Liver (tissue), 9 donors: ENCODE data around the gene PCDHA6. TPM values are rescaled to one million over a fixed set of nuclear protein-coding genes. Genes with fewer than 3 reads are reported as not detected.
"Not testable (repeated sequence)": the region's sequence is repeated elsewhere in the genome, so short reads cannot be mapped to it uniquely, and the experiment has no call there.

Source experiments
- DNase-seq: peaks from one replicate; pipeline ENCODE4 v3.0.0-alpha.2; 2017; ENCODE audit warnings: low spot score
- H3K27ac ChIP-seq, 2 donors: one replicate each; pipeline ENCODE4 v1.7.0; 2013; ENCODE audit warnings: inconsistent platforms in 2 of 2, low read length in 2 of 2, control low read depth in 1 of 2, low read depth in 1 of 2, mild to moderate bottlenecking in 1 of 2
- H3K27me3 ChIP-seq, 4 donors: one replicate each; pipeline versions ENCODE4 v1.6.1 to v1.7.0; 2013; ENCODE audit warnings: low read length in 3 of 4, inconsistent platforms in 1 of 4, mild to moderate bottlenecking in 1 of 4, moderate library complexity in 1 of 4; ENCODE audit not compliant: control insufficient read depth in 4 of 4, insufficient read depth in 4 of 4
- H3K36me3 ChIP-seq, 4 donors: one replicate each; pipeline versions ENCODE4 v1.6.1 to v1.7.0; 2013; ENCODE audit warnings: low read length in 3 of 4, mild to moderate bottlenecking in 3 of 4, low read depth in 1 of 4, moderate library complexity in 1 of 4; ENCODE audit not compliant: control insufficient read depth in 4 of 4, insufficient read depth in 3 of 4
- H3K4me1 ChIP-seq, 4 donors: one replicate each; pipeline versions ENCODE4 v1.6.1 to v1.7.0; 2013; ENCODE audit warnings: low read length in 3 of 4, mild to moderate bottlenecking in 3 of 4, moderate library complexity in 1 of 4; ENCODE audit not compliant: control insufficient read depth in 4 of 4, insufficient read depth in 4 of 4
- H3K4me3 ChIP-seq, 3 donors: one replicate each; pipeline versions ENCODE4 v1.6.1 to v1.7.0; 2013; ENCODE audit warnings: low read length in 3 of 3, control low read depth in 1 of 3, low read depth in 1 of 3, mild to moderate bottlenecking in 1 of 3
- H3K9ac ChIP-seq, 2 donors: one replicate each; pipeline ENCODE4 v1.7.0; 2013; ENCODE audit warnings: low read length in 2 of 2, mild to moderate bottlenecking in 2 of 2, moderate library complexity in 2 of 2, control low read depth in 1 of 2, low read depth in 1 of 2
- H3K9me3 ChIP-seq, 4 donors: one replicate each; pipeline versions ENCODE4 v1.6.1 to v1.7.0; 2013; ENCODE audit warnings: low read length in 3 of 4; ENCODE audit not compliant: control insufficient read depth in 4 of 4
- EGR1 ChIP-seq, 2 donors: IDR thresholded peaks; 2 replicates each; pipeline ENCODE4 v1.6.1; 2016 to 2018; ENCODE audit warnings: antibody characterized with exemption in 2 of 2, low read depth in 2 of 2
- GABPA ChIP-seq, 2 donors: IDR thresholded peaks in 1 of 2; conservative IDR thresholded peaks in 1 of 2; 2 replicates each; pipeline ENCODE4 v1.6.1; 2016; ENCODE audit warnings: antibody characterized with exemption in 2 of 2, mild to moderate bottlenecking in 1 of 2, moderate library complexity in 1 of 2
- HNF4G ChIP-seq: IDR thresholded peaks from 2 replicates; pipeline ENCODE4 v1.6.1; 2016; ENCODE audit warnings: antibody characterized with exemption
- JUND ChIP-seq, 2 donors: IDR thresholded peaks; 2 replicates each; pipeline ENCODE4 v1.6.1; 2016; ENCODE audit warnings: antibody characterized with exemption in 2 of 2
- RAD21 ChIP-seq, 2 donors: IDR thresholded peaks; 2 replicates each; pipeline ENCODE4 v1.6.1; 2016; ENCODE audit warnings: antibody characterized with exemption in 2 of 2, mild to moderate bottlenecking in 2 of 2
- SP1 ChIP-seq: IDR thresholded peaks from 2 replicates; pipeline ENCODE4 v1.6.1; 2018; ENCODE audit warnings: antibody characterized with exemption, mild to moderate bottlenecking
- TAF1 ChIP-seq: conservative IDR thresholded peaks from 2 replicates; pipeline ENCODE4 v1.6.1; 2016; ENCODE audit warnings: antibody characterized with exemption, mild to moderate bottlenecking
- YY1 ChIP-seq: IDR thresholded peaks from 2 replicates; pipeline ENCODE4 v1.6.1; 2016; ENCODE audit warnings: antibody characterized with exemption, mild to moderate bottlenecking
- WGBS: extraction: QIAGEN DNeasy Blood & Tissue Kit; methylation state at CpG from one replicate; pipeline ENCODE4 v1.1.7; 2013; 5-methylcytosine and 5-hydroxymethylcytosine counted together
- polyA plus RNA-seq, 2 donors: library from polyadenylated mRNA; stranded (reverse) in 1 of 2; unstranded in 1 of 2; fragments of 200-250 nt in 1 of 2; fragments of >200 nt in 1 of 2; fragmentation: Nextera tagmentation in 1 of 2; extraction: Ambion mirVana in 1 of 2; gene quantifications; one replicate each; pipeline versions ENCODE4 v1.2.1 to v1.2.3, GENCODE V29; 2013 to 2015
- total RNA-seq, 2 donors: library from RNA; depleted of rRNA; stranded (reverse); fragments of >200 nt; gene quantifications; one replicate each; pipeline ENCODE4 v1.2.3, GENCODE V29; 2014
- TF ChIP-seq, protein P1 (sequence below): IDR thresholded peaks from 2 replicates; pipeline ENCODE4 v1.6.1; 2016; ENCODE audit warnings: antibody characterized with exemption
- TF ChIP-seq, protein P2 (sequence below): IDR thresholded peaks from 2 replicates; pipeline ENCODE4 v1.6.1; 2016; ENCODE audit warnings: antibody characterized with exemption
- donor health status: healthy.
- donor health status: healthy.
- donor health status: healthy.
- donor health status: healthy.
- donor health status: healthy.

PCDHA6 gene
- total and polyA plus RNA-seq, 4 donors: 0.02 to 0.08 TPM; not detected in 2

DNA sequence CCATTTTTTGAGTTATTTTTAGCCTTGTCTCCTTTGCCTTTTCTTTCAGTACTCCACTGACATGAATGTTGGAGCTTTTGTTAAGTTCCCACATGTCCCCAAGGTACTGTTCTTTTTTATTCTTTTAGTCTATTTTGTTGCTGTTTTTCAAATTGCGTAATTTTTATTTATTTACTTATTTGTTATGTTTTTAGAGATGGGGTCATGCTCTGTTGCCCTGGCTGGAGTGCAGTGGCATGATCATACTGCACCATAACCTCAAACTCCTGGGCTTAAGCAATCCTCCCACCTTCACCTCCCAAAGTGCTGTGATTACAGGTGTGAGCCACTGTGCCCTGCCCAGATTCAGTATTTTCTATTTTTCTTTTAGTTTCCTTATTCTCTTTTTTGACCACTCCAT lies 47.2 kb upstream of the PCDHA6 start:
- Histone ChIP-seq H3K9me3 (peaks cover 29 to 63% (median 41%) of the 10 kb centered on the region in 4 donors), H3K27ac (no peak overlapping the region), H3K36me3 (no peaks in the 10 kb centered on the region), H3K27me3 (no peaks in the 10 kb centered on the region), H3K4me1 (no peaks in the 10 kb centered on the region), H3K9ac (no peak overlapping the region), H3K4me3 (no peak overlapping the region)
- TF ChIP-seq, protein P1, sequence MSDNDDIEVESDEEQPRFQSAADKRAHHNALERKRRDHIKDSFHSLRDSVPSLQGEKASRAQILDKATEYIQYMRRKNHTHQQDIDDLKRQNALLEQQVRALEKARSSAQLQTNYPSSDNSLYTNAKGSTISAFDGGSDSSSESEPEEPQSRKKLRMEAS: no peak
- TF ChIP-seq TAF1 (no peak), EGR1 (IDR thresholded peaks at IDR 0.05; ENCODE audit: low read depth in 2 of 2) (no peak), HNF4G (no peak)
- no peak for DNase-seq
- WGBS: 83% methylated on average over 1 of the region's 1 CpG

DNA sequence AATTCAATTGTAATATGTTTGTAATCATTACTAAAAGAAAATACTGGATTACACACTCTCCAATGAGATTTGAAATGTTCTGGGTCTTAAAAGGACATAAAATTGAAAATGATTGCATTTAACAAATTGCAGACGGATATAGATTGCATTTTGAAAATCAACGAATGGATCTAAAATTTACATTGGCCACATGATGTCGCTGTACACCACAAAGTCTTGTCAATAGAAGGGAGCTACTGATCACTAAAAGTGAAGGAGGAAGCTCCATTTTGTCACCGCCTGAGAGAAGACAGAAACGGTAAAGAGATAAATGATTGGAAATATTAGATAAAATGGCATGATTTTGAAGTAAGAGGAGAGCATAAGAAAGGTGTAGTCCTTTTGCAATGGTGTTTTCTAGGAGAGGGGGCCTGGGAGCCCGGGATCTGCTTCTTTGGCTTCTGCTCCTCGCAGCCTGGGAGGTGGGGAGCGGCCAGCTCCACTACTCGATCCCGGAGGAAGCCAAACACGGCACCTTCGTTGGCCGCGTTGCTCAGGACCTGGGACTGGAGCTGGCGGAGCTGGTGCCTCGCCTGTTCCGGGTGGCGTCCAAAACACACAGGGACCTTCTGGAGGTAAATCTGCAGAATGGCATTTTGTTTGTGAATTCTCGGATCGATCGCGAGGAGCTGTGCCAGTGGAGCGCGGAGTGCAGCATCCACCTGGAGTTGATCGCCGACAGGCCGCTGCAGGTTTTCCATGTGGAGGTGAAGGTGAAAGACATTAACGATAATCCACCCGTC lies 41.7 kb upstream of the PCDHA6 start, which contains the start of gene PCDHA1:
PCDHA1 (plus strand) TSS at position 236 of the 782 bp plus-strand sequence.
- no peaks in the 10 kb centered on the region for H3K4me1 ChIP-seq
- no peak within 1 kb of the TSS for H3K27ac ChIP-seq
- no peaks in the 10 kb centered on the region for H3K36me3 ChIP-seq
- H3K27me3 ChIP-seq: peaks cover 0 to 5% (median 2%) of the 10 kb centered on the region in 4 donors
- no peak for DNase-seq
- H3K9me3 ChIP-seq: peaks cover 48 to 77% (median 52%) of the 10 kb centered on the region in 4 donors
- H3K4me3 ChIP-seq: peak within 1 kb of the TSS in 2 of 3 donors; percentile 4 to 54
- 21% methylated on average over 29 of the region's 29 CpGs for WGBS
- no peak within 1 kb of the TSS for H3K9ac ChIP-seq
- TF ChIP-seq YY1: no peak
- no peak for TF ChIP-seq JUND (IDR thresholded peaks at IDR 0.05)
- TF ChIP-seq EGR1 (IDR thresholded peaks at IDR 0.05; ENCODE audit: low read depth in 2 of 2): no peak

DNA sequence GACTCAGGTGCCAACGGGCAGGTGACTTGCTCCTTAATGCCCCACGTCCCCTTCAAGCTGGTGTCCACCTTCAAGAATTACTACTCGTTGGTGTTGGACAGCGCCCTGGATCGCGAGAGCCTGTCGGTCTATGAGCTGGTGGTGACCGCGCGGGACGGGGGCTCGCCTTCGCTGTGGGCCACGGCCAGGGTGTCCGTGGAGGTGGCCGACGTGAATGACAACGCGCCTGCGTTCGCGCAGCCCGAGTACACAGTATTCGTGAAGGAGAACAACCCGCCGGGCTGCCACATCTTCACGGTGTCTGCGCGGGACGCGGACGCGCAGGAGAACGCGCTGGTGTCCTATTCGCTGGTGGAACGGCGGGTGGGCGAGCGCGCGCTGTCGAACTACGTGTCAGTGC lies 40.3 kb upstream of the PCDHA6 start:
- WGBS: 42% methylated on average over 44 of the region's 44 CpGs
- not testable (repeated sequence) for H3K27me3 ChIP-seq
- peaks cover 43 to 68% (median 48%) of the 10 kb centered on the region in 4 donors for H3K9me3 ChIP-seq

DNA sequence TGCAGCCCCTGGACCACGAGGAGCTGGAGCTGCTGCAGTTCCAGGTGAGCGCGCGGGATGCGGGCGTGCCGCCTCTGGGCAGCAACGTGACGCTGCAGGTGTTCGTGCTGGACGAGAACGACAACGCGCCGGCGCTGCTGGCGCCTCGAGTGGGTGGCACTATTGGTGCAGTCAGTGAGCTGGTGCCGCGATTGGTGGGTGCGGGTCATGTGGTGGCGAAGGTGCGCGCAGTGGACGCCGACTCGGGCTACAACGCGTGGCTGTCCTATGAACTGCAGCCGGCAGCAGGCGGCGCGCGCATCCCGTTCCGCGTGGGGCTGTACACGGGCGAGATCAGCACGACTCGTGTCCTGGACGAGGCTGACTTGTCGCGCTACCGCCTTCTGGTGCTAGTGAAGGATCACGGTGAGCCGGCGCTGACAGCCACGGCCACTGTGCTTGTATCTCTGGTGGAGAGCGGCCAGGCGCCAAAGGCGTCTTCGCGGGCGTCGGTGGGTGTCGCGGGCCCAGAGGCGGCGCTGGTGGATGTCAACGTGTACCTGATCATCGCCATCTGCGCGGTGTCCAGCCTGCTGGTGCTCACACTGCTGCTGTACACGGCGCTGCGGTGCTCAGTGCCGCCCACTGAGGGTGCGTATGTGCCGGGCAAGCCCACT lies 39.8 kb upstream of the PCDHA6 start:
- DNase-seq: not testable (repeated sequence)

More for the DNA sequence above, 40.3 kb upstream of the PCDHA6 start:
- H3K9ac ChIP-seq, DNase-seq, H3K36me3 ChIP-seq, H3K4me1 ChIP-seq, H3K27ac ChIP-seq: not testable (repeated sequence)
- peak overlapping the region in 1 of 3 donors; percentile 59 for H3K4me3 ChIP-seq

DNA sequence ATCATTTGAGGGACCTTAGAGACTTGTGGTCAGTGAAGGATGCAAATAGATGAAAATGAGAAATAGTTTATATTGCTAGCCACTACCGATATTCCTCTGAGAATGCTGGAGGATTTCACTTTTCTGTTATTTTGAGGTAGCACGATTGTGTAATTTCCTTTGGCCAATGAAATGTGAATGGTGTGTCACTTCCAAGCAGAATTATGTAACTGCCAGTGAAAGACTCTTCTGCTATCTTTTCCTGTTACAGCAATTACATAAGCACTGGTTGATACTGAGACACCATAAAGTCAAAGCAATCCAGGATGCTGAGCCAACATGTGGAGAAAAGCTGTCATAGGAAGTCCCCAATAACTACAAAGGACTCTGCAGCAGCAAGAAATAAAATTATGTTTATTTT lies 36.7 kb upstream of the PCDHA6 start:
- Histone ChIP-seq H3K9me3 (peaks cover 45 to 75% (median 49%) of the 10 kb centered on the region in 4 donors), H3K27ac (no peak overlapping the region), H3K27me3 (peaks cover 0 to 5% (median 3%) of the 10 kb centered on the region in 4 donors), H3K4me1 (no peaks in the 10 kb centered on the region), H3K4me3 (no peak overlapping the region), H3K9ac (no peak overlapping the region), H3K36me3 (no peaks in the 10 kb centered on the region)
- WGBS: 27% methylated on average over 2 of the region's 2 CpGs
- TF ChIP-seq YY1: no peak
- no peak for TF ChIP-seq GABPA (IDR thresholded peaks at IDR 0.05 in 1 of 2, conservative IDR thresholded peaks at IDR 0.05 in 1 of 2)
- TF ChIP-seq SP1: no peak
- no peak for TF ChIP-seq RAD21 (IDR thresholded peaks at IDR 0.05)
- TF ChIP-seq, protein P2, sequence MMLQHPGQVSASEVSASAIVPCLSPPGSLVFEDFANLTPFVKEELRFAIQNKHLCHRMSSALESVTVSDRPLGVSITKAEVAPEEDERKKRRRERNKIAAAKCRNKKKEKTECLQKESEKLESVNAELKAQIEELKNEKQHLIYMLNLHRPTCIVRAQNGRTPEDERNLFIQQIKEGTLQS: no peak
- no peak for DNase-seq

More for the DNA sequence above, 39.8 kb upstream of the PCDHA6 start:
- WGBS: 40% methylated on average over 70 of the region's 70 CpGs
- not testable (repeated sequence) for H3K27me3 ChIP-seq, H3K36me3 ChIP-seq, H3K27ac ChIP-seq, H3K4me1 ChIP-seq, H3K9ac ChIP-seq
- Histone ChIP-seq H3K4me3 (peak overlapping the region in 1 of 3 donors; percentile 19), H3K9me3 (peaks cover 42 to 68% (median 47%) of the 10 kb centered on the region in 4 donors)
